Endothelial cell (in vitro differentiated cells): Measurements from ENCODE around the gene NCAN. TPM values are rescaled to one million over a fixed set of nuclear protein-coding genes. Genes with fewer than 3 reads are reported as not detected.
A peak's percentile ranks its signal among the peaks of the same experiment; 100 is the strongest.

ENCODE experiments used
- DNase-seq: peaks from one replicate; pipeline ENCODE4 v3.0.0; 2021; ENCODE audit warnings: low spot score
- H3K27ac Mint-ChIP-seq: one replicate; pipeline ENCODE4 v1.8.0; 2021; ENCODE audit warnings: mixed read lengths, inconsistent platforms; ENCODE audit not compliant: unreplicated experiment
- H3K27me3 Mint-ChIP-seq: one replicate; pipeline ENCODE4 v1.8.0; 2021; ENCODE audit warnings: mild to moderate bottlenecking, moderate library complexity, mixed read lengths, inconsistent platforms; ENCODE audit not compliant: unreplicated experiment
- H3K36me3 Mint-ChIP-seq: one replicate; pipeline ENCODE4 v1.8.0; 2021; ENCODE audit warnings: mild to moderate bottlenecking, low read depth, mixed read lengths, inconsistent platforms; ENCODE audit not compliant: unreplicated experiment
- H3K4me1 Mint-ChIP-seq: one replicate; pipeline ENCODE4 v1.8.0; 2021; ENCODE audit warnings: mild to moderate bottlenecking, mixed read lengths, inconsistent platforms; ENCODE audit not compliant: unreplicated experiment
- H3K4me3 Mint-ChIP-seq: one replicate; pipeline ENCODE4 v1.8.0; 2021; ENCODE audit warnings: mild to moderate bottlenecking, mixed read lengths, inconsistent platforms; ENCODE audit not compliant: unreplicated experiment
- H3K9me3 Mint-ChIP-seq: one replicate; pipeline ENCODE4 v1.8.0; 2021; ENCODE audit warnings: mixed read lengths, inconsistent platforms; ENCODE audit not compliant: unreplicated experiment
- CTCF ChIP-seq: fragments of 200-600 bp; sonication (generic); IDR thresholded peaks from one replicate; pipeline ENCODE4 v1.5.0; 2021; ENCODE audit warnings: antibody characterized with exemption; ENCODE audit not compliant: unreplicated experiment
- total RNA-seq: library from RNA; stranded (reverse); fragmentation: NEBNext Ultra II Directional; extraction: Animal tissue kit (Norgen Biotek cat#: 25700); gene quantifications from one replicate; pipeline ENCODE4 v1.2.1, GENCODE V29; 2021; ENCODE audit not compliant: unreplicated experiment

Gene NCAN
- total RNA-seq, 1 donor from 2014 or later = 0.05 TPM

DNA sequence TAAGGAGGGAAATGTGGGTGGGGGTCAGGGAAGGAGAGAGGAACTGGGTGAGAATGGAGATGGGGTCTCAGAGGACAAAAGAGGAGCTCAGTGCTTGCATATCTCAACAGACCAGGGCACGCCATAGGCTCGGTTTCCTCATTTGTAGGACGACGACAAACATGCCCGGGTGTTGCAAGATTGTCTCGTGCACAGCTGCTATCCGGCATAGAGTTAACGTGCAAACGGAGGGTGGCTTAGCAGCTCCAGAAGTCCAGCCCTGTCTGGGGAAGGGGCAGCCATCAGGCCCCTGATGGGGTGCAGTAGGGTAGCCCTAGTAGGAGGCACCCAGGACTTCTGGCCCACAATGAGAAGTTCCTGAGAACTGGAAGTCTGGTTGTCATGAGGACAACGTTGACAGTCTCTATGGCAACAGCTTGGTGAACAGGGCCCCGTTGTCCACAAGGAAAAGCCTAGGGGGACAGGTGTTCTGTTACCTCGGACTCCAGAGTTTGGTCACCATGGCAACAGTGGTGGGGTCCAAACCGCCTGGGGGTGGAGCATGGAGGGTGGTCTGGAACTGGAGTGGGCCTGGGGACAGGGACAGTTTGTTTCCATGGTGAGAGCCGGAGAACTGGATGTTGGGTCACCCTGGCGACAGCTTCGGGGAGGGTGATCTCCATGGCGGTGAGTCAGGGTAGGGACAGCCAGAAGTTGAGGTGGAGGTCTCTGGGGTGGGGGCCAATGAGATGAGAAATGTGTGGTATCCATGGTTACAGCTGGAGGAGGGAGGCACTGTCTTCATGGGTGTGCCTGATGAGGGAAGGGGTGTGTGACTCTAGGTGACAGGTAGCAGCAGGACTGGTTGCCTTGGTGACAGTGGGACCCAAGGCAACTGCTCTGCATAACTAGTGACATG lies 44.6 kb downstream of the NCAN start:
- Mint-ChIP-seq H3K4me1 (no peaks in the 10 kb centered on the region), H3K27ac (peak overlapping the region; percentile 84), H3K4me3 (peak overlapping the region; percentile 57), H3K27me3 (peaks cover 17% of the 10 kb centered on the region), H3K9me3 (no peaks in the 10 kb centered on the region), H3K36me3 (peaks cover 5% of the 10 kb centered on the region)
- no peak for TF ChIP-seq CTCF
- DNase-seq = no peak

- no peak overlapping the region for H3K4me3 Mint-ChIP-seq
- peak overlapping the region; percentile 84 for H3K27ac Mint-ChIP-seq
- no peak for TF ChIP-seq CTCF
Observed at GRCh38 chr19:19257137-19257536, 45.4 kb downstream of the NCAN start.

GRCh38 chr19:19257836-19258588 lies 46.3 kb downstream of the NCAN start:
- Mint-ChIP-seq H3K27me3 (peaks cover 25% of the 10 kb centered on the region), H3K36me3 (peaks cover 5% of the 10 kb centered on the region), H3K27ac (no peak overlapping the region), H3K4me3 (no peak overlapping the region), H3K4me1 (peaks cover 6% of the 10 kb centered on the region), H3K9me3 (no peaks in the 10 kb centered on the region)
- no peak for TF ChIP-seq CTCF
- no peak for DNase-seq

More at GRCh38 chr19:19257137-19257536, 45.4 kb downstream of the NCAN start:
- peaks cover 5% of the 10 kb centered on the region for H3K36me3 Mint-ChIP-seq
- DNase-seq = no peak
- H3K9me3 Mint-ChIP-seq = no peaks in the 10 kb centered on the region
- peaks cover 3% of the 10 kb centered on the region for H3K4me1 Mint-ChIP-seq
- peaks cover 19% of the 10 kb centered on the region for H3K27me3 Mint-ChIP-seq

GRCh38 chr19:19258589-19259338 lies 47.0 kb downstream of the NCAN start:
- H3K9me3 Mint-ChIP-seq = no peaks in the 10 kb centered on the region
- peak overlapping the region; percentile 1 for H3K27ac Mint-ChIP-seq
- H3K27me3 Mint-ChIP-seq = peaks cover 29% of the 10 kb centered on the region
- H3K36me3 Mint-ChIP-seq = peaks cover 5% of the 10 kb centered on the region
- no peak for DNase-seq
- no peak for TF ChIP-seq CTCF
- no peak overlapping the region for H3K4me3 Mint-ChIP-seq
- H3K4me1 Mint-ChIP-seq = peaks cover 6% of the 10 kb centered on the region
